HG03135 (cell line): ENCODE results near the gene ZNRF1.
"Not testable (repeated sequence)": the region's sequence is repeated elsewhere in the genome, so short reads cannot be mapped to it uniquely, and the experiment has no call there.

Source experiments
- ATAC-seq: cut with Tn5 transposase; IDR thresholded peaks from one replicate; pipeline ENCODE4 v1.9.1; 2021; ENCODE audit warnings: mild to moderate bottlenecking, moderate library complexity; ENCODE audit not compliant: unreplicated experiment

Gene ZNRF1

GRCh38 chr16:75111514-75111940 is 112.7 kb downstream of the ZNRF1 start:
- no peak for ATAC-seq

- ATAC-seq, result no peak
Observed at GRCh38 chr16:75111961-75112733, 113.3 kb downstream of the ZNRF1 start.

- no peak for ATAC-seq
Observed at GRCh38 chr16:75112734-75113491, 114.1 kb downstream of the ZNRF1 start.

GRCh38 chr16:75113541-75114121 is 114.8 kb downstream of the ZNRF1 start:
- no peak for ATAC-seq

- no peak for ATAC-seq
Observed at GRCh38 chr16:75114179-75114945, 115.5 kb downstream of the ZNRF1 start.

- no peak for ATAC-seq
Observed at GRCh38 chr16:75114946-75115825, 116.4 kb downstream of the ZNRF1 start.

GRCh38 chr16:75116081-75116910 is 117.5 kb downstream of the ZNRF1 start, which contains the start of gene LDHD:
LDHD (minus strand) TSS chr16:75116780; CDS start chr16:75116720, 60 bp downstream.
- ATAC-seq, result no peak

GRCh38 chr16:75116911-75117245 is 118.1 kb downstream of the ZNRF1 start:
- ATAC-seq, result no peak

- ATAC-seq, result no peak
Observed at GRCh38 chr16:75118943-75119539, 120.2 kb downstream of the ZNRF1 start.

- ATAC-seq, result no peak
Observed at GRCh38 chr16:75120253-75120652, 121.4 kb downstream of the ZNRF1 start.

- ATAC-seq, result no peak
Observed at GRCh38 chr16:75121949-75122568, 123.2 kb downstream of the ZNRF1 start.

GRCh38 chr16:75122609-75123008 is 123.8 kb downstream of the ZNRF1 start:
- no peak for ATAC-seq

GRCh38 chr16:75127713-75128415 is 129.0 kb downstream of the ZNRF1 start:
- ATAC-seq, result no peak

- not testable (repeated sequence) for ATAC-seq
Observed at GRCh38 chr16:75129421-75130149, 130.8 kb downstream of the ZNRF1 start.

GRCh38 chr16:75130150-75130771 is 131.4 kb downstream of the ZNRF1 start:
- no peak for ATAC-seq

GRCh38 chr16:75131081-75131480 is 132.3 kb downstream of the ZNRF1 start:
- no peak for ATAC-seq

- ATAC-seq, result no peak
Observed at GRCh38 chr16:75138233-75138632, 139.4 kb downstream of the ZNRF1 start.
